DND-41 (cell line): ENCODE data around the gene IL2RA.

Experiments
- EZH2 ChIP-seq: IDR thresholded peaks from 3 replicates; pipeline ENCODE4 v1.6.1; 2012; ENCODE audit warnings: borderline replicate concordance, low read depth, mild to moderate bottlenecking, moderate library complexity, low read length, inconsistent platforms; ENCODE audit not compliant: severe bottlenecking
- TF ChIP-seq, protein P1 (sequence below): IDR thresholded peaks from 2 replicates; pipeline ENCODE4 v1.5.1; 2012; ENCODE audit warnings: borderline replicate concordance, low read length, moderate library complexity, mild to moderate bottlenecking; ENCODE audit not compliant: poor library complexity, severe bottlenecking; ENCODE audit errors: extremely low read depth

DNA sequence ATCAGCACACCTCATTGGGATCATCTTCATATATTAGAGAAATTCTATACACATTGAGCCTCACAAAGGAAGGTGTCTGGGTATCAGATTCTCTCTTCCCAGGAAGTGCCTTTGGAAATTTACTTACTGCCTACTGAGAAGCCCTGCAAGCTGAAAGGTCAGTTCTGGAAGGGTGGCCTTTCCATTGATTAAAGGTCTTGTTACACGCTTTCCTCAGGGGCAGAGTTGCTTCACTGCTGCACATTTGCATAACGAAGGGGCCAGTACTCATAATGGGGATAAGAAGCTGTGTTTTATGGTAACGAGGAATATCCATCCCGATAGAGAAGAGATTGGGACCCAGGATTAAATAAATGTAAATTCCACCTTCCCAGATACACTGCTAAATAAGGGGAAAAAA, 65.5 kb downstream of the IL2RA start:
- TF ChIP-seq, protein P1, sequence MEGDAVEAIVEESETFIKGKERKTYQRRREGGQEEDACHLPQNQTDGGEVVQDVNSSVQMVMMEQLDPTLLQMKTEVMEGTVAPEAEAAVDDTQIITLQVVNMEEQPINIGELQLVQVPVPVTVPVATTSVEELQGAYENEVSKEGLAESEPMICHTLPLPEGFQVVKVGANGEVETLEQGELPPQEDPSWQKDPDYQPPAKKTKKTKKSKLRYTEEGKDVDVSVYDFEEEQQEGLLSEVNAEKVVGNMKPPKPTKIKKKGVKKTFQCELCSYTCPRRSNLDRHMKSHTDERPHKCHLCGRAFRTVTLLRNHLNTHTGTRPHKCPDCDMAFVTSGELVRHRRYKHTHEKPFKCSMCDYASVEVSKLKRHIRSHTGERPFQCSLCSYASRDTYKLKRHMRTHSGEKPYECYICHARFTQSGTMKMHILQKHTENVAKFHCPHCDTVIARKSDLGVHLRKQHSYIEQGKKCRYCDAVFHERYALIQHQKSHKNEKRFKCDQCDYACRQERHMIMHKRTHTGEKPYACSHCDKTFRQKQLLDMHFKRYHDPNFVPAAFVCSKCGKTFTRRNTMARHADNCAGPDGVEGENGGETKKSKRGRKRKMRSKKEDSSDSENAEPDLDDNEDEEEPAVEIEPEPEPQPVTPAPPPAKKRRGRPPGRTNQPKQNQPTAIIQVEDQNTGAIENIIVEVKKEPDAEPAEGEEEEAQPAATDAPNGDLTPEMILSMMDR: no peak
- TF ChIP-seq EZH2: no peak
